ENCODE measurements around the gene KCNG1. TPM values are rescaled to one million over a fixed set of nuclear protein-coding genes. Genes with fewer than 3 reads are reported as not detected.

KCNG1 gene, protein sequence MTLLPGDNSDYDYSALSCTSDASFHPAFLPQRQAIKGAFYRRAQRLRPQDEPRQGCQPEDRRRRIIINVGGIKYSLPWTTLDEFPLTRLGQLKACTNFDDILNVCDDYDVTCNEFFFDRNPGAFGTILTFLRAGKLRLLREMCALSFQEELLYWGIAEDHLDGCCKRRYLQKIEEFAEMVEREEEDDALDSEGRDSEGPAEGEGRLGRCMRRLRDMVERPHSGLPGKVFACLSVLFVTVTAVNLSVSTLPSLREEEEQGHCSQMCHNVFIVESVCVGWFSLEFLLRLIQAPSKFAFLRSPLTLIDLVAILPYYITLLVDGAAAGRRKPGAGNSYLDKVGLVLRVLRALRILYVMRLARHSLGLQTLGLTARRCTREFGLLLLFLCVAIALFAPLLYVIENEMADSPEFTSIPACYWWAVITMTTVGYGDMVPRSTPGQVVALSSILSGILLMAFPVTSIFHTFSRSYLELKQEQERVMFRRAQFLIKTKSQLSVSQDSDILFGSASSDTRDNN
- 3.4 TPM for total RNA-seq

DNA sequence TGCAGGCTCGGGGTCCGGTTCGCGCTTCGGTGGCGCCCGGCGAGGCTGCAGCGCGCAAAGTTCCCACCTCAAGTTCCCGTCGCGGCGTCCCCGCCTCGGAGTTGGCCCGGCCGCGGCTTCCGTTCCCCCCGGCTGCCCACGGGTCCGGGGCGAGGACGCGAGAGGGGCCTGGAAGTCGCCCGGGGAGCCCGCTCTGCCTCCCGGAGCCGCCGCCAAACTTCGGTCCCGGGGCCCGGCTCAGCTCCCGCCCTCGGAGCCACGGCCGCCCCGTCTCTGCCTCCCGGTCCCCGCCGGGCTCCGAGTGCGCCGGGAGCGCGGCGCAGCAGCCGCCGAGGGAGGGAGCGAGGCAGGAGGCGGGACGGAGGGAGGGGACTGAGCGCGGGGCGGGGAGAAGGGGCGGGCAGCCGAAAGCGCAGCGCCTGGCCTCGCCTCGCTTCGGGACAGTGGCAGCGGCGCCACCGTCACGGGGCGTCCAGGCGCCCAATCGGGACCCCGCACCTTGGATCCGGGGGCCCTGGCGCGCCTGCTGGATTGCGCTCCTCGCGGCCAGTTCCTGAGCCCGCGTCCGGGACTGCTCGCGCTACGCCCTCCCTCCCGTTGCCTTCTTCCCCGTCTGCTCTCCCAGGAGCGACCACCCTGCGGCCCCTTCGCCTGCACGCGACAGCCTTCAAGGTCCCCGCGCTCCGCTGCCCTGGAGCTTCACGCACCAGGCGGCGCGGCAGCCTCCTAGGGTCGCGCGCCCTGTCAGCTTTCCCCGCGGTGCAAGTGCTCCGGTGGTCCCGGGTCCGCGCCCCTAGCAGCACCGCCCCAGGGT lies at the start of gene KCNG1:
KCNG1 (minus strand) TSS at position 305 of the 814 bp plus-strand sequence. CDS start 12,769 bp downstream, outside the sequence.

DNA sequence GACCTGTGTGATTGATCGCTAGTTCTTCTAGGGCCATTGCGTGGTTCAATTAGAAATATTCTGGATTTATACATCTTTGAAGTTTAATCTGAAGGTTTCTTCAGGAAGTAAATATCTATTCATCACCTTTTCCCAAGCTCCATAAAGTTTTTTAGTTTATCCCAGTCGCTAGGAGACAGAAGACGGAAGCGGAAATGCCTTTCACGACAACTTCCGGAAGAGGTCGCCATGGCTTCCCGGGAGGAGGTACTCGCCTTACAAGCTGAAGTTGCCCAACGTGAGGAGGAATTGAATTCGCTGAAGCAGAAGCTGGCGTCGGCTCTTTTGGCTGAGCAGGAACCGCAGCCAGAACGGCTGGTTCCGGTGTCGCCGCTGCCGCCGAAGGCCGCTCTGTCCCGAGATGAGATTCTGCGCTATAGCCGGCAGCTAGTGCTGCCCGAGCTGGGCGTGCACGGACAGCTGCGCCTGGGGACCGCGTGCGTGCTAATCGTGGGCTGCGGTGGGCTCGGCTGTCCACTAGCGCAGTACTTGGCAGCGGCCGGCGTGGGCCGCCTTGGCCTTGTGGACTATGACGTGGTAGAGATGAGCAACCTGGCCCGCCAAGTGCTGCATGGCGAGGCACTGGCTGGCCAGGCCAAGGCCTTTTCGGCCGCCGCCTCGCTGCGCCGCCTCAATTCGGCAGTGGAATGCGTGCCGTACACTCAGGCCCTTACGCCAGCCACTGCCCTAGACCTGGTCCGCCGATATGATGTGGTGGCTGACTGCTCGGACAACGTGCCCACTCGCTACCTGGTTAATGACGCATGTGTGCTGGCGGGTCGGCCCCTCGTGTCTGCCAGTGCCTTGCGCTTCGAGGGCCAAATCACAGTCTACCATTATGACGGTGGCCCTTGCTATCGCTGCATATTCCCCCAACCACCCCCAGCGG lies 64.0 kb downstream of the KCNG1 start, which contains the start of gene MOCS3:
MOCS3 (plus strand) TSS at position 204 of the 928 bp plus-strand sequence; CDS start at position 229, 25 bp downstream.

DNA sequence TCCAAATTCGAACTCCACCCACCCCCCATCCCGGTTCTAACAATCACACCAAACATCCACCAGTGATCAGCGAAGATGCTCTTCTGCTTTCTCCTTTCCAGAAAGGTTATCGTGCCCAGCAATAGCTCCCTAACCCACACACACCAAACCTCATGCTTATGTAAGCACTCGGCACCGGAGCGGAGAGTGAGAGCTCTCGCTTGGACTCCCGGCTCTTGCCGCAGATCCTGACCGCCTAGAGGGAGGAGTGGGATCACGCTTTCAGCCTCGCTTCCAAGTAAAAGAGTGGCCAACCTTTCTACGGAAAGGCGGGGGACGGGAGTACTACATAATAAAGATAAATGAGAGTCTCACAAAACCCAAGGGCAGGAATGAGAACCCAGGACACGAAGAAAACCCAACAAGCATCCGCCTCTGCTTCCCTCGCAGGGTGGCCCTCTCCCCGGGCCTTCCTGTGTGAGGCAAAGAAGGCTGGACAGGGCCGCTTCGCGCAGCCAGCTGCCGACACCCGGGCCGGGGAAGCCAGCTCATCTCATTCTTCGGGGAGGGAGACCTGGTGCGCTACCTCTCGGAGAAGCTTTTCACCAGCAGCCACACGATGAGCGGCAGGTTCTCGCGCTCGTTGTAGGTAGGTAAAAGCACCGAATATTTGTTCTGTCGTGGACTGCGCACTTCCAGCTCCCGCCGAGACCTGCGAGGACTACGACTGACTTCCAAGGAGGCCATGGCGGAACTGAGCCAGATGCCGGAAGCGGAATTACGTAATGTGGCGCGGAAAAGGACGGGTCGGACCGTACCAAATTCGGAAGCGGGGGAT lies 64.9 kb downstream of the KCNG1 start, which contains the start of gene DPM1:
DPM1 (minus strand) TSS at position 735 of the 817 bp plus-strand sequence; CDS start at position 726, 9 bp downstream.

Other genes with a start within 250 kb of the KCNG1 start
- 5.9 TPM for gene BCAS4, start 228.0 kb downstream of the KCNG1 start, total RNA-seq
- 115 TPM for gene ADNP, start 91.7 kb downstream of the KCNG1 start, total RNA-seq
- 62.2 TPM for gene DPM1, start 64.6 kb downstream of the KCNG1 start, total RNA-seq
- 7.2 TPM for gene MOCS3, start 64.3 kb downstream of the KCNG1 start, total RNA-seq